Fibroblast of mammary gland (primary cell): ENCODE measurements around the gene ERVV-1.

ENCODE experiments used
- DNase-seq: peaks from one replicate; pipeline ENCODE4 v3.0.0-alpha.2; 2010; ENCODE audit warnings: low read depth
- H3K4me3 ChIP-seq: 2 replicates; pipeline ENCODE4 v1.5.1; 2011; ENCODE audit warnings: low read depth, mild to moderate bottlenecking, low read length, moderate library complexity; ENCODE audit not compliant: control insufficient read depth
- CTCF ChIP-seq: conservative IDR thresholded peaks from 2 replicates; pipeline ENCODE4 v1.5.1; 2011; ENCODE audit warnings: low read depth, low read length, inconsistent platforms; ENCODE audit not compliant: control insufficient read depth, insufficient read depth

ERVV-1 gene

GRCh38 chr19:52991484-52991883, 22.2 kb upstream of the ERVV-1 start:
- TF ChIP-seq CTCF = no peak
- peak; percentile 54 for DNase-seq
- H3K4me3 ChIP-seq = no peak overlapping the region

GRCh38 chr19:52992109-52993004, 21.4 kb upstream of the ERVV-1 start:
- no peak for TF ChIP-seq CTCF
- no peak for DNase-seq
- peak overlapping the region; percentile 45 for H3K4me3 ChIP-seq

- peak; percentile 77 for DNase-seq
- peak; percentile 18 for TF ChIP-seq CTCF
- H3K4me3 ChIP-seq = peak overlapping the region; percentile 45
Observed at GRCh38 chr19:52993342-52994178, 20.2 kb upstream of the ERVV-1 start.

GRCh38 chr19:52995711-52996110, 18.0 kb upstream of the ERVV-1 start:
- H3K4me3 ChIP-seq = no peak overlapping the region
- DNase-seq = no peak
- no peak for TF ChIP-seq CTCF

- H3K4me3 ChIP-seq = no peak overlapping the region
- no peak for TF ChIP-seq CTCF
- no peak for DNase-seq
Observed at GRCh38 chr19:52997975-52998374, 15.7 kb upstream of the ERVV-1 start.

GRCh38 chr19:53002479-53002878, 11.2 kb upstream of the ERVV-1 start:
- no peak overlapping the region for H3K4me3 ChIP-seq
- no peak for DNase-seq
- no peak for TF ChIP-seq CTCF
